ENCODE measurements around the gene LHX5.

Gene LHX5

DNA sequence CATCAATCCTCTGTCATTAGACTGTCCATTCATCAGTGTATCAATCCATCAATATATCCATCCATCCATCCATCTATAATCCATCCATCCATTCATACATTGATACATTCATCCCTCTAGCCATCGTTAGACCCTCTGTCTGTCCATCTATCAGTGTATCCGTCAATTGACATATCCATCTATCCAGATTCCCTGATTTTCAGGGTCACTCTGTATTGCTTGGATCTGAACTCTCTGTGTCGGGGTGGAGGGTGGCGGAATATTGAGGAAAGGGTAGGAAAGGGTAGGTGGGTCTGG is 32.4 kb downstream of the LHX5 start:
- no peak for DNase-seq (ENCODE audit: low read depth)

DNA sequence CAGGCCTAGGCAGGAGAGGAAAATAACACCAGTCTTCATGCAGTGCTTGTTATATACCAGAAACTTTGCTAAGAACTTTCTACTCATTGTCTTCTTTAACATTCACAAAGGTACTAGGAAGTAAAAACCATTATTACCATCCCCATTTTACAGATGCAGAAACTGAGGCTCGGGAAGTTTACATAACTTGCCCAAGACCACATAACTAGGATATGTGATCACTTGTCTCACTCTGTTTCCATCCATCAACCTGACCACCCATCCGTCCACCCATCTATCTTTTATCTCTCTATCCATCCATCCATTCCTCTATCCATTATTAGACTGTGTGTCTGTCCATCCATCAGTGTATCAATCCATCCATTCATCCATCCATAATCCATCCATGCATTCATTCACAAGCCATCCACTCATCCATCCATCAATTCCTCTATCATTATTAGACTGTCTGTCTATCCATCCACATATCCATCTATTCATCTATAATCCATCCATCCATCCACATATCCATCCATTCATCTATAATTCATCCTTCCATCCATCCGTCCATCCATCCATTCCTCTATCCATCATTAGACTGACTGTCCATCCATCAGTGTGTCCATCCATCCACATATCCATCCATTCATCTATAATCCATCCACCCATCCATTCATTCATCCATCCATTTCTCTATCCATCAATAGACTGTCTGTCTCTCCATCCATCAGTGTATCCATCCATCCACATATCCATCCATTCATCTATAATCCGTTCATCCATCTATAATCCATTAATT is 33.0 kb downstream of the LHX5 start:
- DNase-seq (ENCODE audit: low read depth): no peak

GRCh38 chr12:113437729-113438100 is 34.0 kb downstream of the LHX5 start:
- DNase-seq (ENCODE audit: low read depth): no peak

GRCh38 chr12:113436993-113437728 is 34.5 kb downstream of the LHX5 start:
- DNase-seq (ENCODE audit: low read depth): no peak

- DNase-seq (ENCODE audit: low read depth): no peak
These were observed 35.1 kb downstream of the LHX5 start for GRCh38 chr12:113436586-113436985.

DNA sequence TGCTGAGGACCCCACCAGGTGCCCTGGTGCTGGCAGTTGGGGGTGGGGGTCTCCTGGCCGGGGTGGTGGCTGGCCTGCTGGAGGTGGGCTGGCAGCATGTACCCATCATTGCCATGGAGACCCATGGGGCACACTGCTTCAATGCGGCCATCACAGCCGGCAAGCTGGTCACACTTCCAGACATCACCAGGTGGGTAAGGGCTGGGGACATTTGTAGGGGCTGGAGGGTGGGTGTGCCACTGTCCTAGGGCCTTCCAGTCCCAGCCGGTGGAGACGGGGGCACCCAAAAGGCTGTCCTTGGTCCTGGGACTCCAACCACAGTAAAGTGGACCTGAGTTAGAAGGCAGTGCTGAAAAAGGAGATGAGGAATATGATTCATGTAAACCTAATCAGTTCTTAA is 36.3 kb downstream of the LHX5 start:
- DNase-seq (ENCODE audit: low read depth): no peak

GRCh38 chr12:113432986-113433385 is 38.7 kb downstream of the LHX5 start:
- no peak for DNase-seq (ENCODE audit: low read depth)

- no peak for DNase-seq (ENCODE audit: low read depth)
These were observed 43.2 kb downstream of the LHX5 start for GRCh38 chr12:113428482-113428881.

- DNase-seq (ENCODE audit: low read depth): no peak
These were observed 43.8 kb downstream of the LHX5 start for GRCh38 chr12:113427882-113428281.

DNA sequence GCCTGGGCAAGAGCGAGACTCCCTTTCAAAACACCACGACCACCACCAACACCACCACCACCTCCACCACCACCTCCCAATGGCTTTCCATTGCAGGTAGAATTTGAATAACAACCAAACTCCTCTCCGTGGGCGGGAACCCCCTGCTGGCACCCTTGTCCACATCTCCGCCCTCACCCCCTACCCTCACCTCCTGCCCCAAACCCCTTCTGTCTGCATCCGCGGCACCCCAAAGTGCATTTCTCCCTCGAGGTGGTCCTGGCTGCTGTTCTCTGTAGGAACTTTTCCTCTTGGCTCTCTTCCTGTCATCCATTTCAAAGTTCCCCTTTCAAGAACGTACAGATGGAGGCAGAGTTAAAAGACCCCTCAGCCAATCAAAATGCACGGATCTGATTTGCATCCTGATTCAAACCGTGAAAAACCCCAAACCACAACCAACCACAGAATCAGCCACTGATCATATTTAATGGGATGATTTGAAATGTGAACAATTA is 45.7 kb downstream of the LHX5 start:
- DNase-seq (ENCODE audit: low read depth): no peak

DNA sequence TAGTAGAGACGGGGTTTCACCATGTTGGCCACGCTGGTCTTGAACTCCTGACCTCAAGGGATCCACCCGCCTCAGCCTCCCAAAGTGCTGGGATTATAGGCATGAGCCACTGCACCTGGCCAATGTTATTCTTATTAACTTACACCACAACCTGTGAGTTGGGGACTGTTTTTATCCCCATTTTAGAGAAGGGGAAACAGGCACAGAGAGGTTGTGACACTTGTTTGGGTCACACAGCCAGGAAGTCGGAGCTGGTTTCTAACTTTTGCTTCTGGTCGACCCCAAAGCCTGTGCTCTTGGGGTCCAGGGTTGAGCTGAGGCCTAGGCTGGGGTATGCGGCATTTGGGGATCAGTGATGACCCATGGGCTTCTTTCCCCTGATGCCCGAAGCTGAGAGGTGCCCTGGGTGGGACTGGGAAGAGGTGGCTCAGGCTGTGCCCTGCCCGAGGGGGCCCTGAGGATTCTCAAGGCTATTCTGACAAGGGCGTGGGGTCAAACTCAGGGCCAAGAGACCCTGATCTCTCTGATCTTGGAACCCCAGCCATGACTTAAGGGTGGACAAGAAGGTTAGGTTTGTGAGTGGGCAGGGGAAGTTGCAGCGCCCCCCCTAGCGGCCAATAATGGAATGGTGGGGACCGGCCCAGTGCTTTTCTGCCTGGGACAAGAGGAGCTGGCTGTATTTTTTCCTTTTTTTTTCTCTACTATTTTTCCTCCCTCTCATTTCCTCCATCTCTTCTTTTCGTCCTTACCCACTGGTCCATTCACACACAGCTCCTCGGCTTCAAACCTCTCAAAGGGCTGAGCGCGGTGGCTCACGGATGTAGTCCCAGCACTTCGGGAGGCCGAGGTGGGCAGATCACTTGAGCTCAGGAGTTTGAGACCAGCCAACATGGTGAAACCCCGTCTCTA is 46.5 kb downstream of the LHX5 start:
- DNase-seq (ENCODE audit: low read depth): no peak

GRCh38 chr12:113424456-113424855 is 47.2 kb downstream of the LHX5 start:
- no peak for DNase-seq (ENCODE audit: low read depth)

- DNase-seq (ENCODE audit: low read depth): no peak
These were observed 48.6 kb downstream of the LHX5 start for GRCh38 chr12:113422886-113423669.

- DNase-seq (ENCODE audit: low read depth): no peak
These were observed 49.4 kb downstream of the LHX5 start, which contains the start of gene SDSL for GRCh38 chr12:113422030-113422885. SDSL (plus strand) TSS chr12:113422380; CDS start chr12:113427983, 5,603 bp downstream.

- DNase-seq (ENCODE audit: low read depth): no peak
These were observed 50.6 kb downstream of the LHX5 start for GRCh38 chr12:113420996-113421595.

GRCh38 chr12:113418213-113418879 is 53.3 kb downstream of the LHX5 start:
- no peak for DNase-seq (ENCODE audit: low read depth)

- no peak for DNase-seq (ENCODE audit: low read depth)
These were observed 55.4 kb downstream of the LHX5 start for GRCh38 chr12:113416091-113416754.

DNA sequence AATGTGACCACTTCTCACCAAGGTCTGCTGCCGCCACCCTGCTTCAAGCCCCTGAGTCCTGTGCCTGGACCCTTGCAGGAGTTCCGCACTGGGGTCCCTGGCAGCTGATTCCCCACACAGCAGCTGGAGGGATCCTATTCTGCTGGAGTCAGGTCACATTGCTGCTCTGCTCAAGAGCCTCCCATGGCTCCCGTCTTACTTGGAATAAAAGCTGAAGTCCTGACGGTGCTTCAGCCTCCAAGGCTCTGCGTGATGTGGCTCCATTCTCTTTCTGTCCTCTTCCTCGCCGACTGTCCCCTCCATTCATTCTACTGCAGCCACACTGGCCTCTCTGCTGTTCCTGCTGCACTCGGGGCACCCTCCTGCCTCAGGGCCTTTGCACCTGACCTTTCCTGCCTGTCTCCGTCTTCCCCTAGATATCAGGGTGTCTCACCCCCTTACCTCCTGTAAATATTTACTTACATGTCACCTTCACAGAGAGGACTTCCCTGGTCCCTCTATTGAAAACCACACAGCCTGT is 57.1 kb downstream of the LHX5 start:
- no peak for DNase-seq (ENCODE audit: low read depth)

DNA sequence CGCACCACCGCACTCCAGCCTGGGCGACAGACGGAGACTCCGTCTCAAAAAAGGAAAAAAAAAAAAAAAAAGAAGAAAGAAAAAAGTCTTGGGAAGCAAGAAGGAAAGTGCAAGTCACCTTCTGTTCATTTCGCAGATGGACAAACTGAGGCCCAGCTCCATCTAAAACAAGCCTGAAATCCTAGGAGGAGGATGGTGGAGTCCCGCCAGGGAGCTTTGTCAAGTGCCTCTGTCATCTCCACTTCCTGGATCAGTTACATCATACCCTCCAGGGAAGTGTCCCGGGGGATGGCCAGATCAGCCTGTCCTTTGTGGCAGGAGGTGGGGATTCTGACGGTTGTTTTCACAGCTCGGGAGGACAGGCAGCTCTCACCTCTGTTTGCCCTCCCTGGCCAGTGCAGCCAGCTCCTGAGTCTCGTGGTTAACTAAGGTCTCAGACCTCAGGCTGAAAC is 58.2 kb downstream of the LHX5 start:
- DNase-seq (ENCODE audit: low read depth): no peak

Measured in stimulated activated CD8-positive, alpha-beta memory T cell treated with anti-CD3 and anti-CD28 coated beads, Interleukin-12 subunit alpha, Interleukin-12 subunit beta, amount 100 ng/mL, for 4 hours (primary cell).